ENCODE measurements around the gene IMMP2L.

The IMMP2L gene

GRCh38 chr7:111368381-111369065 is 193.8 kb downstream of the IMMP2L start:
- no peak overlapping the region for H3K9ac ChIP-seq (ENCODE audit: low read length)

DNA sequence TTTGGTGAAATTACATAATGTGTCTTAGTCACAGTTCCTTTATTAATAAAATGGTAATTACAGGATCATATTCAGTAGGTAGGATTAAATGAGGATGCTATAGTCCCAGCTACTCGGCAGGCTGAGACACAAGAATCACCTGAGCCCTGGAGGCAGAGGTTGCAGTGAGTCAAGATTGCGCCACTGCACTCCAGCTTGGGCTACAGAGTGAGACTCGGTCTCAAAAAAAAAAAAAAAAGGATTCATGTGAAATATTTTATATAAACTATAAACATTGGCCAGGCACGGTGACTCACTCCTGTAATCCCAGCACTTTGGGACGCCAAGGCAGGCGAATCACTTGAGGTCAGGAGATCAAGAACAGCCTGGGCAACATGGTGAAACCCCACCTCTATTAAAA is 197.9 kb downstream of the IMMP2L start:
- Histone ChIP-seq H3K36me3 (ENCODE audit: control insufficient read depth, insufficient read depth, low read length) (no peaks in the 10 kb centered on the region), H3K9ac (ENCODE audit: low read length) (no peak overlapping the region), H3K4me1 (ENCODE audit: control insufficient read depth, insufficient read depth, low read length) (no peaks in the 10 kb centered on the region), H3K27me3 (ENCODE audit: control insufficient read depth, insufficient read depth, low read length) (no peaks in the 10 kb centered on the region), H3K4me3 (ENCODE audit: low read length) (no peak overlapping the region), H3K27ac (ENCODE audit: low read depth, low read length) (no peak overlapping the region)

More at GRCh38 chr7:111368381-111369065, 193.8 kb downstream of the IMMP2L start:
- no peaks in the 10 kb centered on the region for H3K4me1 ChIP-seq (ENCODE audit: control insufficient read depth, insufficient read depth, low read length)
- no peak overlapping the region for H3K4me3 ChIP-seq (ENCODE audit: low read length)
- H3K27ac ChIP-seq (ENCODE audit: low read depth, low read length), result no peak overlapping the region
- H3K27me3 ChIP-seq (ENCODE audit: control insufficient read depth, insufficient read depth, low read length), result no peaks in the 10 kb centered on the region
- H3K36me3 ChIP-seq (ENCODE audit: control insufficient read depth, insufficient read depth, low read length), result no peaks in the 10 kb centered on the region

DNA sequence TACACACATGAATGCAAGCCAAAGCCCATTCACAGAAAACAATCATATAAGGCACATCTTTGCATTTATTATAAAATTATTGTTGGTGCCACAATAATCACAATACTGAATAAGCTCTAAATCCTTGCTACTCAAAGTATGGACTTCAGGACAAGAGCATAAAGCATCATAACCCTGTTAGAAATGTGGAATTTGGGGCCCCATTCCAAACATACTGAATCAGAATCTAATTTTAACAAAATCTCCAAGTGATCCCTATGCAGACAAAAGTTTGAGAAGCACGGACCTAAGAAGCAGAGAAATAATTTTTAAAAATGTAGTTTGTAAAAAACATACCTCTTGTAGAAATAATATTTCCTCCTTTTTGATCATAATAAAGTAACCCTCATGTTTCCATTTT is 199.2 kb downstream of the IMMP2L start:
- Histone ChIP-seq H3K4me1 (ENCODE audit: control insufficient read depth, insufficient read depth, low read length) (no peaks in the 10 kb centered on the region), H3K27ac (ENCODE audit: low read depth, low read length) (no peak overlapping the region), H3K36me3 (ENCODE audit: control insufficient read depth, insufficient read depth, low read length) (no peaks in the 10 kb centered on the region), H3K27me3 (ENCODE audit: control insufficient read depth, insufficient read depth, low read length) (no peaks in the 10 kb centered on the region), H3K9ac (ENCODE audit: low read length) (no peak overlapping the region), H3K4me3 (ENCODE audit: low read length) (no peak overlapping the region)

DNA sequence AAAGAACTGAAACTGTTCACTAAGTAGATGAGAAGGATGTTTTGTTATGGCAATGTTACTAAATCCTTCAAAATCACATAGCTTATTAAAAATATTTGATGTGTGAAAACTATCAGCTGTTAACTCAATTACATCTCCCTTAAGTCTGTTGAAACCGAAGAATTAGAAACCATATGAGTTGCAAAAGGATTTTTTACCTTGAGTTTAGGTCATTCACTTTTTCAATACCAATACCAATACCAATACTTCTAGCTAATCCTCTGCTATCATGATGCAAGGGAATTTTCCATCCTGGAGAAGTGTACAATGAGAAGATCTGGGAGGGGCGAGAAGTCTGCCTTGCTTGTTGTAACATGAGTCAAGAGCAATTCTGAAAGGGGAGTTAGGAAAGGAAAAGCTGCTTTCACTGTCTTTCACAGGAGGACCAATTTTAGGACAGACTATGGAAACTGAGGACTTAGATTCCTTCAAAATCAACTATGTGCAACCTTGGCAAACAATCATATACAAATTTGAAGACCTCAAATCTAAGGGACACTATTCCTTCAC is 199.7 kb downstream of the IMMP2L start:
- no peak overlapping the region for H3K27ac ChIP-seq (ENCODE audit: low read depth, low read length)
- H3K4me3 ChIP-seq (ENCODE audit: low read length), result no peak overlapping the region
- H3K4me1 ChIP-seq (ENCODE audit: control insufficient read depth, insufficient read depth, low read length), result no peaks in the 10 kb centered on the region
- H3K9ac ChIP-seq (ENCODE audit: low read length), result no peak overlapping the region
- no peaks in the 10 kb centered on the region for H3K36me3 ChIP-seq (ENCODE audit: control insufficient read depth, insufficient read depth, low read length)
- H3K27me3 ChIP-seq (ENCODE audit: control insufficient read depth, insufficient read depth, low read length), result no peaks in the 10 kb centered on the region

GRCh38 chr7:111358915-111359314 is 203.4 kb downstream of the IMMP2L start:
- Histone ChIP-seq H3K9ac (ENCODE audit: low read length) (no peak overlapping the region), H3K36me3 (ENCODE audit: control insufficient read depth, insufficient read depth, low read length) (no peaks in the 10 kb centered on the region), H3K27ac (ENCODE audit: low read depth, low read length) (no peak overlapping the region), H3K4me3 (ENCODE audit: low read length) (no peak overlapping the region), H3K27me3 (ENCODE audit: control insufficient read depth, insufficient read depth, low read length) (no peaks in the 10 kb centered on the region), H3K4me1 (ENCODE audit: control insufficient read depth, insufficient read depth, low read length) (no peaks in the 10 kb centered on the region)

DNA sequence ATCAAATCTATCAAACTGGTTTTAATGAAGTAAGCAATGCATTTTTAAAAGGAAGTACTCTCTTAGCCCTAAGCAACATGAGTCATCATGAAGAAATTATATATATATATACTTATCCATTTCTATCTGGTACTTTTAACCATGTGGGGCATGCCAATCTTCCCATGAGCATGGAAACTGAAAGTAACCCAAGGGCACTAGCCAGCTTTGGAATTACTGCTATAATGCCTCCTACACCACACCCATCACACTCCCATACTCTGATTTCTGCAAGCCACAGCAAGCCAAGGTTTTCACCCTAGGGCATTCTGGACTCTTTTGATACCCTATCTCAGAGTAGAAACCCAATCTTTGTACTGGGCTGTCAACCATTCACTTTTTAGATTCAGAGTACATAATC is 204.6 kb downstream of the IMMP2L start:
- no peaks in the 10 kb centered on the region for H3K4me1 ChIP-seq (ENCODE audit: control insufficient read depth, insufficient read depth, low read length)
- H3K4me3 ChIP-seq (ENCODE audit: low read length), result no peak overlapping the region
- H3K27me3 ChIP-seq (ENCODE audit: control insufficient read depth, insufficient read depth, low read length), result no peaks in the 10 kb centered on the region
- no peaks in the 10 kb centered on the region for H3K36me3 ChIP-seq (ENCODE audit: control insufficient read depth, insufficient read depth, low read length)
- no peak overlapping the region for H3K27ac ChIP-seq (ENCODE audit: low read depth, low read length)
- no peak overlapping the region for H3K9ac ChIP-seq (ENCODE audit: low read length)

DNA sequence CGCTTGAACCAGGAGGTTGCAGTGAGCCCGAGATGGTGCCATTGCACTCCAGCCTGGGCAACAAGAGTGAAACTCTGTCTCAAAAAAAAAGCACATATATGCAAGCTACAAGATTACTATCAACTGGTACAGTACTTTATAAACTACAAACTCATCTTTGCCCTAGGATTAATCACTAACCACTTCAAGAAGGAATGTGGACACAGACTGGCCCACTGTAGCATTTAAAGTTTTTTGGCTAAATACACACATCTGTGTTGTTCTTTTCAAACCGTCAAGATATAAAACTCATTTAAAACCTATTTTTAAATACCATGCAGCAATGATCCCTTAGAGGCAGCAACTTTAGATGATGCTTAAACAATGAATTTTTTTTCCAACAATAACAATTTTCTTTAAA is 205.4 kb downstream of the IMMP2L start:
- Histone ChIP-seq H3K4me1 (ENCODE audit: control insufficient read depth, insufficient read depth, low read length) (no peaks in the 10 kb centered on the region), H3K4me3 (ENCODE audit: low read length) (no peak overlapping the region), H3K27me3 (ENCODE audit: control insufficient read depth, insufficient read depth, low read length) (no peaks in the 10 kb centered on the region), H3K36me3 (ENCODE audit: control insufficient read depth, insufficient read depth, low read length) (no peaks in the 10 kb centered on the region), H3K27ac (ENCODE audit: low read depth, low read length) (no peak overlapping the region), H3K9ac (ENCODE audit: low read length) (no peak overlapping the region)

GRCh38 chr7:111352319-111352718 is 210.0 kb downstream of the IMMP2L start:
- no peak overlapping the region for H3K27ac ChIP-seq (ENCODE audit: low read depth, low read length)
- H3K4me1 ChIP-seq (ENCODE audit: control insufficient read depth, insufficient read depth, low read length), result no peaks in the 10 kb centered on the region
- H3K4me3 ChIP-seq (ENCODE audit: low read length), result no peak overlapping the region
- H3K9ac ChIP-seq (ENCODE audit: low read length), result no peak overlapping the region
- no peaks in the 10 kb centered on the region for H3K27me3 ChIP-seq (ENCODE audit: control insufficient read depth, insufficient read depth, low read length)
- H3K36me3 ChIP-seq (ENCODE audit: control insufficient read depth, insufficient read depth, low read length), result no peaks in the 10 kb centered on the region

- Histone ChIP-seq H3K27me3 (ENCODE audit: control insufficient read depth, insufficient read depth, low read length) (no peaks in the 10 kb centered on the region), H3K4me3 (ENCODE audit: low read length) (no peak overlapping the region), H3K9ac (ENCODE audit: low read length) (no peak overlapping the region), H3K36me3 (ENCODE audit: control insufficient read depth, insufficient read depth, low read length) (no peaks in the 10 kb centered on the region), H3K4me1 (ENCODE audit: control insufficient read depth, insufficient read depth, low read length) (no peaks in the 10 kb centered on the region), H3K27ac (ENCODE audit: low read depth, low read length) (no peak overlapping the region)
Observed at GRCh38 chr7:111346219-111346618, 216.1 kb downstream of the IMMP2L start.

GRCh38 chr7:111343017-111343416 is 219.3 kb downstream of the IMMP2L start:
- H3K27ac ChIP-seq (ENCODE audit: low read depth, low read length), result no peak overlapping the region
- H3K36me3 ChIP-seq (ENCODE audit: control insufficient read depth, insufficient read depth, low read length), result no peaks in the 10 kb centered on the region
- no peak overlapping the region for H3K9ac ChIP-seq (ENCODE audit: low read length)
- H3K4me1 ChIP-seq (ENCODE audit: control insufficient read depth, insufficient read depth, low read length), result no peaks in the 10 kb centered on the region
- no peaks in the 10 kb centered on the region for H3K27me3 ChIP-seq (ENCODE audit: control insufficient read depth, insufficient read depth, low read length)
- H3K4me3 ChIP-seq (ENCODE audit: low read length), result no peak overlapping the region

DNA sequence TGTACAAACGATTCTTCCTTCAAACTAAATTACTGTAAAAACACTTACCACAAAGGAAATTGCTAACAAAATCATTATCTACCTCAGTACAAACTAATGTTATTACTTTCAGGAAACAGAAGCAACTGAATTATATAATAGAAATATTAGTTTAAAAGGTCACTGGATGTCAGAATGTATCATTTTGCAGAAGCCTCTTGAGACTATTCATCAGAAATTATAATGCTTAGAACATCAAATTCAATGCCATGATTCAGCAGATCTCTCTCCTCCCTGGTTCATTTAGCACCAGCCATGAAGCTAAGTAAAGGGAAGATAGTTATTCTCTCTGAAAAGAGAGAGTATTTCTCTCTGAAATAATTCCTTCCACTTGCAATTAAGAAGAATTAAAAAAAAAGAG is 223.3 kb downstream of the IMMP2L start:
- no peaks in the 10 kb centered on the region for H3K27me3 ChIP-seq (ENCODE audit: control insufficient read depth, insufficient read depth, low read length)
- no peak overlapping the region for H3K4me3 ChIP-seq (ENCODE audit: low read length)
- no peak overlapping the region for H3K27ac ChIP-seq (ENCODE audit: low read depth, low read length)
- H3K36me3 ChIP-seq (ENCODE audit: control insufficient read depth, insufficient read depth, low read length), result no peaks in the 10 kb centered on the region
- H3K9ac ChIP-seq (ENCODE audit: low read length), result no peak overlapping the region
- no peaks in the 10 kb centered on the region for H3K4me1 ChIP-seq (ENCODE audit: control insufficient read depth, insufficient read depth, low read length)

GRCh38 chr7:111333010-111333409 is 229.3 kb downstream of the IMMP2L start:
- Histone ChIP-seq H3K27ac (ENCODE audit: low read depth, low read length) (no peak overlapping the region), H3K9ac (ENCODE audit: low read length) (no peak overlapping the region), H3K36me3 (ENCODE audit: control insufficient read depth, insufficient read depth, low read length) (no peaks in the 10 kb centered on the region), H3K4me3 (ENCODE audit: low read length) (no peak overlapping the region), H3K4me1 (ENCODE audit: control insufficient read depth, insufficient read depth, low read length) (no peaks in the 10 kb centered on the region), H3K27me3 (ENCODE audit: control insufficient read depth, insufficient read depth, low read length) (no peaks in the 10 kb centered on the region)

- no peaks in the 10 kb centered on the region for H3K27me3 ChIP-seq (ENCODE audit: control insufficient read depth, insufficient read depth, low read length)
- no peak overlapping the region for H3K4me3 ChIP-seq (ENCODE audit: low read length)
- H3K36me3 ChIP-seq (ENCODE audit: control insufficient read depth, insufficient read depth, low read length), result no peaks in the 10 kb centered on the region
- no peak overlapping the region for H3K9ac ChIP-seq (ENCODE audit: low read length)
- H3K4me1 ChIP-seq (ENCODE audit: control insufficient read depth, insufficient read depth, low read length), result no peaks in the 10 kb centered on the region
- H3K27ac ChIP-seq (ENCODE audit: low read depth, low read length), result no peak overlapping the region
Observed at GRCh38 chr7:111330235-111330523, 232.1 kb downstream of the IMMP2L start.

Data from rectal smooth muscle tissue (tissue), 1 donor.